Osteoblast (primary cell): Measurements from ENCODE around the gene THUMPD2. TPM values are rescaled to one million over a fixed set of nuclear protein-coding genes. Genes with fewer than 3 reads are reported as not detected.

Source experiments
- DNase-seq: peaks from one replicate; pipeline ENCODE4 v3.0.0; 2011; ENCODE audit warnings: low spot score, mixed read lengths; ENCODE audit not compliant: insufficient read length; ENCODE audit errors: missing footprints
- H2AFZ ChIP-seq: 2 replicates; pipeline ENCODE4 v1.6.0; 2011; ENCODE audit warnings: mild to moderate bottlenecking, low read length
- H3K27ac ChIP-seq: 2 replicates; pipeline ENCODE4 v1.5.1; 2011; ENCODE audit warnings: mild to moderate bottlenecking, low read depth, low read length, moderate library complexity
- H3K27me3 ChIP-seq: 2 replicates; pipeline ENCODE4 v1.6.0; 2012; ENCODE audit warnings: mild to moderate bottlenecking, control low read depth, inconsistent platforms, low read length, moderate library complexity; ENCODE audit not compliant: insufficient read depth
- H3K36me3 ChIP-seq: 2 replicates; pipeline ENCODE4 v1.5.1; 2011; ENCODE audit warnings: mild to moderate bottlenecking, low read length, control low read depth, moderate library complexity; ENCODE audit not compliant: insufficient read depth
- H3K4me1 ChIP-seq: 2 replicates; pipeline ENCODE4 v1.5.1; 2011; ENCODE audit warnings: mild to moderate bottlenecking, low read length, control low read depth, moderate library complexity; ENCODE audit not compliant: insufficient read depth
- H3K4me2 ChIP-seq: 2 replicates; pipeline ENCODE4 v1.6.0; 2011; ENCODE audit warnings: mild to moderate bottlenecking, low read length; ENCODE audit not compliant: insufficient read depth
- H3K4me3 ChIP-seq: fragments of 200-600 bp; sonication (generic); 3 replicates; pipeline ENCODE4 v1.5.1; 2012; ENCODE audit warnings: mild to moderate bottlenecking, low read length, inconsistent platforms; ENCODE audit not compliant: insufficient read depth
- H3K79me2 ChIP-seq: 2 replicates; pipeline ENCODE4 v1.6.0; 2012; ENCODE audit warnings: mild to moderate bottlenecking, low read length, control low read depth, inconsistent platforms; ENCODE audit not compliant: insufficient read depth
- H3K9me3 ChIP-seq: 2 replicates; pipeline ENCODE4 v1.5.1; 2011; ENCODE audit warnings: low read depth, low read length, control low read depth
- H4K20me1 ChIP-seq: 2 replicates; pipeline ENCODE4 v1.6.0; 2012; ENCODE audit warnings: mild to moderate bottlenecking, low read length, control low read depth; ENCODE audit not compliant: insufficient read depth
- total RNA-seq: library from RNA; depleted of rRNA; stranded (reverse); fragments of >200 nt; gene quantifications from 2 replicates; pipeline ENCODE4 v1.2.3, GENCODE V29; 2012
- TF ChIP-seq, protein P1 (sequence below): IDR thresholded peaks from 2 replicates; pipeline ENCODE4 v1.5.1; 2011; ENCODE audit warnings: mild to moderate bottlenecking, low read depth, low read length, moderate library complexity; ENCODE audit errors: extremely low read depth

Gene THUMPD2
- total RNA-seq, 1 donor = 8.0 TPM

DNA sequence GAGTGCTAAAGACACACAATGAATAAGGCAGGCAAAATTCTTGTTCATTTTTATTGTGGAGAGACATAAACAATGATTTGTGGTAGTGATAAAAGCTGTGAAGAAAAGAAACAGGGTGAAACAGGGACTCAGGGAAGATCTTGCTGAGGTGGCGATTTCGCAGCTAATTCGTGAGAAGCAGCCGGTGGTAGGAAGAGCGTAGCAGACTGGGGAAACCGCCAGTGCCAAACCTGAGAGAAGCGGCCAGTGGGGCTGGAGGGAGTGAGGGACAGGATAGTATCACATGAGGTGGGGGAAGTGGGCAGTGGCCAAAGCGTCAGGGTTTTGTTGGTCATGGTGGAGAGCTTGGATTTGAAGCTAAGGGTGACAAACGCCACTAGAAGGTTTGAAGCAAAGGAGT lies 71.1 kb downstream of the THUMPD2 start:
- Histone ChIP-seq H4K20me1 (no peaks in the 10 kb centered on the region), H3K27me3 (no peaks in the 10 kb centered on the region), H3K4me1 (no peaks in the 10 kb centered on the region), H3K36me3 (no peaks in the 10 kb centered on the region), H3K27ac (no peak overlapping the region), H3K79me2 (no peaks in the 10 kb centered on the region), H3K4me2 (no peak overlapping the region), H3K4me3 (no peak overlapping the region), H2AFZ (no peak overlapping the region), H3K9me3 (no peaks in the 10 kb centered on the region)
- no peak for DNase-seq
- TF ChIP-seq, protein P1, sequence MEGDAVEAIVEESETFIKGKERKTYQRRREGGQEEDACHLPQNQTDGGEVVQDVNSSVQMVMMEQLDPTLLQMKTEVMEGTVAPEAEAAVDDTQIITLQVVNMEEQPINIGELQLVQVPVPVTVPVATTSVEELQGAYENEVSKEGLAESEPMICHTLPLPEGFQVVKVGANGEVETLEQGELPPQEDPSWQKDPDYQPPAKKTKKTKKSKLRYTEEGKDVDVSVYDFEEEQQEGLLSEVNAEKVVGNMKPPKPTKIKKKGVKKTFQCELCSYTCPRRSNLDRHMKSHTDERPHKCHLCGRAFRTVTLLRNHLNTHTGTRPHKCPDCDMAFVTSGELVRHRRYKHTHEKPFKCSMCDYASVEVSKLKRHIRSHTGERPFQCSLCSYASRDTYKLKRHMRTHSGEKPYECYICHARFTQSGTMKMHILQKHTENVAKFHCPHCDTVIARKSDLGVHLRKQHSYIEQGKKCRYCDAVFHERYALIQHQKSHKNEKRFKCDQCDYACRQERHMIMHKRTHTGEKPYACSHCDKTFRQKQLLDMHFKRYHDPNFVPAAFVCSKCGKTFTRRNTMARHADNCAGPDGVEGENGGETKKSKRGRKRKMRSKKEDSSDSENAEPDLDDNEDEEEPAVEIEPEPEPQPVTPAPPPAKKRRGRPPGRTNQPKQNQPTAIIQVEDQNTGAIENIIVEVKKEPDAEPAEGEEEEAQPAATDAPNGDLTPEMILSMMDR = no peak

DNA sequence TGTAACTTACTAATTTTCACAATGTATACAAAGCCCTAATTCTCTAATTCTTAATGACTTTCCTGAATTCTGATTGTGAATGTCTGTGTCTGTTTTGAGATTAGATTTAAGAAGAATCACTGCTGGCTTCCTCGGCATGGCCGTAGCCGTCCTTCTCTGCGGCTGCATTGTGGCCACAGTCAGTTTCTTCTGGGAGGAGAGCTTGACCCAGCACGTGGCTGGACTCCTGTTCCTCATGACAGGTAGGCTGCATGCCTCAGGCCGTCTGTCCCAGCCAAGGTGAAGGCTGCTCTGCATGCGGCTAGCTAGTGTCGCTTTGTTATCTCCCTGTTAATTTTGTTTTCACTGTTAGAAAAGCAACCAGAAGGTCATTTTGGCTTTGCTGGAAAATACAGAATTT lies 72.1 kb downstream of the THUMPD2 start:
- no peaks in the 10 kb centered on the region for H3K27me3 ChIP-seq
- H3K4me1 ChIP-seq = no peaks in the 10 kb centered on the region
- no peak overlapping the region for H3K4me2 ChIP-seq
- no peaks in the 10 kb centered on the region for H3K79me2 ChIP-seq
- H3K9me3 ChIP-seq = no peaks in the 10 kb centered on the region
- TF ChIP-seq, protein P1 = no peak
- no peak overlapping the region for H2AFZ ChIP-seq
- H3K27ac ChIP-seq = no peak overlapping the region
- H3K36me3 ChIP-seq = no peaks in the 10 kb centered on the region
- H3K4me3 ChIP-seq = no peak overlapping the region
- no peak for DNase-seq
- H4K20me1 ChIP-seq = no peaks in the 10 kb centered on the region

DNA sequence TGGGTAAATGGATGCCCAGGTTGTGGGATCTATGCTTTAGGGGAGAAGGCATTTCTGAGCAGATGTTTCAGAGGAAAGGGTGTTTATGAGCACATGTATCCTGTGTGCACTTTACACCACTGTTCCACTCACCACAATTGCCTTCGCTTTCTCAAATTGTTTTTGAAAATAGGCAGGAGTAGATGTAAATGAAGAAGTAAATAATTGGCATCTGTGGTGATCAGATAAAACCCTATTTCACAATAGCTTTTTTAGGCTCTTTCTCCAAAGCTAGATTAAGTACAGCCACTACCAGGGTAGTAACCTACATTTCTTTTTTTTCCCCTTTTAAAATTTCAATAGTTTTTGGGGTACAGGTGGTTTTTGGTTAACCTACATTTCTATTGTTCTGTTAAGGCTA lies 72.7 kb downstream of the THUMPD2 start:
- no peak for DNase-seq
- H4K20me1 ChIP-seq = no peaks in the 10 kb centered on the region
- H3K4me2 ChIP-seq = no peak overlapping the region
- H3K4me1 ChIP-seq = no peaks in the 10 kb centered on the region
- H3K9me3 ChIP-seq = no peaks in the 10 kb centered on the region
- no peaks in the 10 kb centered on the region for H3K27me3 ChIP-seq
- no peaks in the 10 kb centered on the region for H3K36me3 ChIP-seq
- no peaks in the 10 kb centered on the region for H3K79me2 ChIP-seq
- H3K4me3 ChIP-seq = no peak overlapping the region
- no peak overlapping the region for H3K27ac ChIP-seq
- TF ChIP-seq, protein P1 = no peak
- no peak overlapping the region for H2AFZ ChIP-seq

DNA sequence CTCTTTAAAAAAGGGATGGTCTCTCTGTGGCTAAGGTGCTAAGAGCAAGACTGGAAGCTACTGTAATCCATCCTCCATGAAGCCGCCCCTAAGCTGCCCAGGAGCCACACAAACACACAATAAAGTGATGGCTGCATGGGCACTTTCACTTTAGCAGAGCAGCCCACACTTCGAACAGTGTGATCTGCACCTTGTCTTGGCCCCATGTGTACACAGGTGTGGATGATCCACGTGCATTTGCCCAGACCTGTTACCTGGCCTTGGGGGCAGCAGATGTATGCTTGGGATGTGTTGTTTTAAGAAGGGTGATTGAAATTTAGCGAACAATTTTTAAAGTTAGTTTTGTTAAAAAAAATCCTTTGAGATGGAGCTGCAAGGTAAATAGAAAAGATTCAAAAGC lies 73.4 kb downstream of the THUMPD2 start:
- H2AFZ ChIP-seq = no peak overlapping the region
- no peak overlapping the region for H3K27ac ChIP-seq
- no peak overlapping the region for H3K4me3 ChIP-seq
- TF ChIP-seq, protein P1 = no peak
- no peaks in the 10 kb centered on the region for H3K9me3 ChIP-seq
- no peaks in the 10 kb centered on the region for H3K4me1 ChIP-seq
- no peaks in the 10 kb centered on the region for H3K27me3 ChIP-seq
- no peak overlapping the region for H3K4me2 ChIP-seq
- H4K20me1 ChIP-seq = no peaks in the 10 kb centered on the region
- DNase-seq = no peak
- no peaks in the 10 kb centered on the region for H3K79me2 ChIP-seq
- no peaks in the 10 kb centered on the region for H3K36me3 ChIP-seq
